Adrenal gland (tissue), 12 donors: ENCODE data around the gene SUSD6. TPM values are rescaled to one million over a fixed set of nuclear protein-coding genes. Genes with fewer than 3 reads are reported as not detected.

Experiments used
- DNase-seq, 7 donors: peaks; one replicate each; pipeline ENCODE4 v3.0.0-alpha.2; 2019 to 2020
- H3K27ac ChIP-seq, 5 donors: fragments of 200-600 bp; sonication (generic) in 4 of 5; 1 replicate in 3 of 5; 2 replicates in 2 of 5; pipeline versions ENCODE4 v1.5.1 to v1.8.0; 2016 to 2020; ENCODE audit warnings: mild to moderate bottlenecking in 1 of 5
- H3K27me3 ChIP-seq: fragments of 200-600 bp; 2 replicates; pipeline ENCODE4 v1.8.0; 2021
- H3K36me3 ChIP-seq, 2 donors: fragments of 200-600 bp; replicated peaks in 1 of 2; 1 replicate in 1 of 2; 2 replicates in 1 of 2; pipeline versions ENCODE4 v1.5.1 to v1.8.0; 2018 to 2022
- H3K4me1 ChIP-seq, 2 donors: fragments of 200-600 bp; replicated peaks in 1 of 2; 1 replicate in 1 of 2; 2 replicates in 1 of 2; pipeline versions ENCODE4 v1.5.1 to v1.8.0; 2018 to 2021
- H3K4me3 ChIP-seq, 4 donors: fragments of 200-600 bp; sonication (generic) in 3 of 4; one replicate each; pipeline ENCODE4 v1.5.1; 2016 to 2018
- H3K9me3 ChIP-seq, 3 donors: fragments of 200-600 bp; sonication (generic) in 1 of 3; replicated peaks in 1 of 3; 1 replicate in 2 of 3; 2 replicates in 1 of 3; pipeline versions ENCODE4 v1.5.1 to v1.8.0; 2016 to 2021
- POLR2A ChIP-seq, 2 donors: fragments of 450-650 bp; IDR thresholded peaks; one replicate each; pipeline ENCODE4 v1.6.1; 2017; ENCODE audit warnings: antibody characterized with exemption in 2 of 2, mild to moderate bottlenecking in 2 of 2, moderate library complexity in 1 of 2
- WGBS, 4 donors: extraction: QIAGEN DNeasy Blood & Tissue Kit in 2 of 4; methylation state at CpG; one replicate each; pipeline versions ENCODE4 v1.1.5 to v1.1.7; 2013 to 2017; 5-methylcytosine and 5-hydroxymethylcytosine counted together
- intact Hi-C, 2 donors: fragments of 100-400 bp; cut with DNase I; formaldehyde crosslinking; loops; one replicate each; pipeline versions ENCODE4 v1.14.1 to v1.15.0; 2022 to 2023
- polyA plus RNA-seq, 3 donors: library from polyadenylated mRNA; stranded (reverse); fragments of 200-250 nt in 2 of 3; fragments of 350-450 nt in 1 of 3; fragmentation: Illumina TruSeq in 1 of 3; extraction: RNeasy Lipid Tissue Mini Kit (QIAGEN cat#74804) in 1 of 3; gene quantifications; one replicate each; pipeline ENCODE4 v1.2.3, GENCODE V29; 2013 to 2014
- total RNA-seq, 9 donors: library from RNA; depleted of rRNA in 4 of 9; stranded (reverse); fragments of >200 nt in 4 of 9; fragments of 120-200 nt in 1 of 9; fragmentation: NEBNext Ultra II Directional in 1 of 9; extraction: Animal tissue kit (Norgen Biotek cat#: 25700) in 1 of 9; gene quantifications; one replicate each; pipeline versions ENCODE4 v1.1.0 to v1.2.4, GENCODE V29; 2013 to 2023
- TF ChIP-seq, protein P1 (sequence below), 6 experiments: fragments of 450-650 bp in 4 of 6; fragments of 200-600 bp in 2 of 6; sonication (generic) in 1 of 6; IDR thresholded peaks; 1 replicate in 5 of 6; 2 replicates in 1 of 6; pipeline versions ENCODE4 v1.5.1 to v1.8.0; 2016 to 2021; ENCODE audit warnings: antibody characterized with exemption in 6 of 6, mild to moderate bottlenecking in 2 of 6, moderate library complexity in 1 of 6
- donor health status: healthy with polysubstance abuse.
- donor health status: Bipolar disorder and iron deficiency.
- donor health status: DM: yes; HTN: yes; CAD: no.
- donor health status: DM: no; HTN: no; CAD: no.
- donor health status: DM: no; HTN: no; CAD: no.
- donor health status: DM: yes; HTN: yes; CAD: no.

Gene SUSD6
- total and polyA plus RNA-seq, 12 donors, result 7.8 to 75.5 (median 41.0) TPM

DNA sequence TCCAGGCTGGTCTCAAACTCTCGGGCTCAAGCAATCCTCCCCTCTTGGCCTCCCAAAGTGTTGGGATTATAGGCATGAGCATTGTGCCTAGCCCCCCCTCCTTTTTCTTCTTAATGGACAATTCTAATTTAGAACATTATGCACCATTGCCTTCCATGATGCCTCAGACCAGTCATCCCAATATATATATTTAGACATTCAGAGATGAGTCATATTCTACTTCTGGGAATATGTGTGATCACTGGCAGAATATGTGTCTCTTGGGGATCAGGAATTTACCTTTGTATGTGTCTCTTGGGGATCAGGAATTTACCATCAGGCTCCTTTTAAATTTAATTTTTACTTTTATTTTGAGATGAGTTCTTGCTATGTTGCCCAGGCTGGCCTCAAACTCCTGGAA lies 29.2 kb upstream of the SUSD6 start:
- H3K36me3 ChIP-seq, result no peaks in the 10 kb centered on the region
- peaks cover 0 to 5% of the 10 kb centered on the region in 2 donors for H3K4me1 ChIP-seq
- no peaks in the 10 kb centered on the region for H3K27me3 ChIP-seq
- WGBS, 4 donors, result 88 to 95% (median 92%) methylated on average over 1 of the region's 1 CpG
- no peaks in the 10 kb centered on the region for H3K9me3 ChIP-seq
- intact Hi-C loops, result no loop called here
- H3K4me3 ChIP-seq, result no peak overlapping the region
- H3K27ac ChIP-seq, result no peak overlapping the region
- DNase-seq, result no peak
- TF ChIP-seq, protein P1, sequence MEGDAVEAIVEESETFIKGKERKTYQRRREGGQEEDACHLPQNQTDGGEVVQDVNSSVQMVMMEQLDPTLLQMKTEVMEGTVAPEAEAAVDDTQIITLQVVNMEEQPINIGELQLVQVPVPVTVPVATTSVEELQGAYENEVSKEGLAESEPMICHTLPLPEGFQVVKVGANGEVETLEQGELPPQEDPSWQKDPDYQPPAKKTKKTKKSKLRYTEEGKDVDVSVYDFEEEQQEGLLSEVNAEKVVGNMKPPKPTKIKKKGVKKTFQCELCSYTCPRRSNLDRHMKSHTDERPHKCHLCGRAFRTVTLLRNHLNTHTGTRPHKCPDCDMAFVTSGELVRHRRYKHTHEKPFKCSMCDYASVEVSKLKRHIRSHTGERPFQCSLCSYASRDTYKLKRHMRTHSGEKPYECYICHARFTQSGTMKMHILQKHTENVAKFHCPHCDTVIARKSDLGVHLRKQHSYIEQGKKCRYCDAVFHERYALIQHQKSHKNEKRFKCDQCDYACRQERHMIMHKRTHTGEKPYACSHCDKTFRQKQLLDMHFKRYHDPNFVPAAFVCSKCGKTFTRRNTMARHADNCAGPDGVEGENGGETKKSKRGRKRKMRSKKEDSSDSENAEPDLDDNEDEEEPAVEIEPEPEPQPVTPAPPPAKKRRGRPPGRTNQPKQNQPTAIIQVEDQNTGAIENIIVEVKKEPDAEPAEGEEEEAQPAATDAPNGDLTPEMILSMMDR (IDR thresholded peaks at IDR 0.05), result no peak
- TF ChIP-seq POLR2A (IDR thresholded peaks at IDR 0.05), result no peak

DNA sequence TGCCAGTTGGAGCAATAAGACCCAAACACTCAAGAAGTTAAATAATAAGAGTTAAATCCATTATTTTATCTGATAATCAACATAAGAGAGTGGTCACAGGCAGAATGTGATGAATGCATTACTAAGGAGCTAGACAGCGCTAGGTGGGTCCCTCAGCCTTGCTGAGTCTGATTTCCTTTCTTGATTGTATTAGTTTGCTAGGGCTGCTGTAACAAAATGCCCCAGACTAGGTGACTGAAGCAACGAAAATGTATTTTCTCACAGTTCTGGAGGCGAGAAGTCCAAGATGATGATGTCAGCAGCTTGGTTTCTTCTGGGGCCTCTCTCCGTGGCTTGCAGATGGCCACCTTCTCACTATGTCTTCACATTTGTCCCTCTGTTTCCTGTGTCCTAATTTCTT lies 28.6 kb upstream of the SUSD6 start:
- no peak overlapping the region for H3K27ac ChIP-seq
- DNase-seq, result no peak
- H3K4me3 ChIP-seq, result no peak overlapping the region
- 66 to 89% (median 88%) methylated on average over 4 of the region's 4 CpGs for WGBS, 4 donors
- no peaks in the 10 kb centered on the region for H3K9me3 ChIP-seq
- H3K27me3 ChIP-seq, result no peaks in the 10 kb centered on the region
- intact Hi-C loops, result no loop called here
- no peak for TF ChIP-seq POLR2A (IDR thresholded peaks at IDR 0.05)
- TF ChIP-seq, protein P1 (IDR thresholded peaks at IDR 0.05), result no peak
- peaks cover 0 to 5% of the 10 kb centered on the region in 2 donors for H3K4me1 ChIP-seq
- H3K36me3 ChIP-seq, result no peaks in the 10 kb centered on the region

DNA sequence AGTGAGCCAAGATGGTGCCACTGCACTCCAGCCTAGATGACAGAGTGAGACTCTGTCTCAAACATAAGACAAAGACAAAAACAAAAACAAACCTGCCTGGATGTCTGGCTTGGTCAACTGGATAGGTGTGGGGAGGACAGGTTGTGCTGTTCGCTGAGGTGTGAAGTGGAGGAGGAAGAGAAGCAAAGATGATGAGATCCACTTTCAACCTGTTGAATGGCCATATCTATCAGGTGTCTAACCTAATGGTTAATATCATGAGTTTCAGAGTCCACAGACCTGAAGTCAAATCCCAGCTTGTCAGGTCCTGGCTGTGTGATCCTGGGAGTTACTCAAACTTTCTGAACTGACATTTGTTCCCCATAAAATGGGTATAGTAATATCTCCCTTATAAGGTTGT lies 27.0 kb upstream of the SUSD6 start:
- WGBS, 4 donors, result 81 to 94% (median 92%) methylated on average over 1 of the region's 1 CpG
- Histone ChIP-seq H3K27me3 (no peaks in the 10 kb centered on the region), H3K4me3 (no peak overlapping the region), H3K9me3 (no peaks in the 10 kb centered on the region), H3K4me1 (peaks cover 0 to 5% of the 10 kb centered on the region in 2 donors), H3K36me3 (no peaks in the 10 kb centered on the region), H3K27ac (no peak overlapping the region)
- DNase-seq, result no peak
- TF ChIP-seq, protein P1 (IDR thresholded peaks at IDR 0.05), result no peak
- no peak for TF ChIP-seq POLR2A (IDR thresholded peaks at IDR 0.05)
- intact Hi-C loops, result no loop called here

DNA sequence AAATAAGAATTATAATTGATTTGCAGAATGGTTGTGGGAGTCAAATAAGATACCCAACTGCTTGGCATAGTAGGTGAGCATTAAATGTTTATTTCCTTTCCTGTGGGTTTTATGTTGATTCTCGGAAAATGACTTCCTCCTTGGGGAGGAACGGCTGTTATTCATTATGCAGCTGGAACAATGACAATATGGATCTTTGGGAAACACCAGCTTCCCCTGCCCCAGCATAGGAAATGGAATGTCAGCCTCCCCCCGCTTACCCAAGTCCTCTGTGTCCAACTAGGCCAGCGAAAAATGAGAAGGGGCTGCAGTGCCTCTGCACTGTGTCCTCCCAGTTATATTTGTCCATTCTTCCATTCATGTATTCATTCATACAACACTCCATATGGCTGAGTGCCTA lies 25.0 kb upstream of the SUSD6 start:
- DNase-seq, result no peak
- WGBS, 4 donors, result 49 to 68% (median 64%) methylated on average over 4 of the region's 4 CpGs
- Histone ChIP-seq H3K4me1 (peaks cover 0 to 5% of the 10 kb centered on the region in 2 donors), H3K27me3 (no peaks in the 10 kb centered on the region), H3K4me3 (no peak overlapping the region), H3K27ac (no peak overlapping the region), H3K9me3 (no peaks in the 10 kb centered on the region), H3K36me3 (no peaks in the 10 kb centered on the region)
- no peak for TF ChIP-seq POLR2A (IDR thresholded peaks at IDR 0.05)
- intact Hi-C loops, result loop anchor here (5.0 kb wide), 1 partner anchor 141 kb away; no protein-coding TSS in a partner anchor

DNA sequence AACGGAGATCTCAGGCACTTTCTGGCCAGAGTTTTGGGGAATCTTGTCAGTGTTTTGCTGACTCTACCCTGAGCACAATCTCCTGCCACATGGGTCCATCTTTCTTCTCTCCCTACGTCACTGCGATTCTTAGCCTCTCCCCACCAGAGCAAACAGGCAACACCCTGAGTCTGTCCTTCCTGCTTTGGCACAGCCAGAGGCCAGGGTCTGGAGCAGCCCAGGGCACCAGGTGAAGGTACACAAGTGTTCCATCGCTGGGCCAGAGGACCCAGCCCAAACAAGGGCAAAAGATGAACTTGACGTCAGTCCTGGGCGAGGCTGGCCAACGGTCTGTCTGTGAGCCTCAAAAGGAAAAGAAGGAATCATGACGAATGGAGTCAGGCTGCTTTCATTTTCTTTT lies 24.0 kb upstream of the SUSD6 start:
- intact Hi-C loops, result loop anchor here (5.0 kb wide), 1 partner anchor 140 kb away; no protein-coding TSS in a partner anchor
- H3K9me3 ChIP-seq, result no peaks in the 10 kb centered on the region
- H3K4me3 ChIP-seq, result no peak overlapping the region
- H3K27me3 ChIP-seq, result no peaks in the 10 kb centered on the region
- no peak for TF ChIP-seq POLR2A (IDR thresholded peaks at IDR 0.05)
- TF ChIP-seq, protein P1 (IDR thresholded peaks at IDR 0.05), result no peak
- H3K36me3 ChIP-seq, result no peaks in the 10 kb centered on the region
- H3K4me1 ChIP-seq, result peaks cover 0 to 5% of the 10 kb centered on the region in 2 donors
- no peak for DNase-seq
- H3K27ac ChIP-seq, result no peak overlapping the region
- 53 to 69% (median 65%) methylated on average over 8 of the region's 8 CpGs for WGBS, 4 donors
